CMK (cell line): ENCODE measurements around the gene HUS1B.

ENCODE experiments used
- DNase-seq: peaks from one replicate; pipeline ENCODE4 v3.0.0-alpha.2; 2010; ENCODE audit warnings: low read depth

Gene HUS1B

GRCh38 chr6:621931-622330, 35.0 kb downstream of the HUS1B start:
- DNase-seq, result no peak

DNA sequence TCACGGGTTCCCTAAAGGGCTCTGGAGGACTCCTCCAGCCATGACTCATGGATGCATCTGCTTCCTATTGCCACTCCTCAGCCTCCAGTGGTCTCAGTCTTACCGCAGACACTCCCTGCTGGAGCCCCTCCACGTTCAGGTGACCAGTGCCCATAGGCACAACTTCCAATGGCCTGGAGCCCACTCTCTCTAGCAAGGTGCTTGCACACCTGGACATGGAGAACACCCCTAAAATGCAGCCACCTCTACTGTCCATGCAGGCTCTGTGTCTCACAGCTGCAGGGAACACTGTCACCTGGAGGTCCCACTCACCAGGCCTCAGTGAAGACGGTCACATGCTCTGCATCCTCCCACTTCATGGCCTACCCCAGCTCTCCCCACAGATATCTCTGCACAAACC, 36.0 kb downstream of the HUS1B start:
- DNase-seq, result no peak

- no peak for DNase-seq
Observed at GRCh38 chr6:620166-620565, 36.7 kb downstream of the HUS1B start.

GRCh38 chr6:617456-618100, 39.3 kb downstream of the HUS1B start:
- no peak for DNase-seq

- no peak for DNase-seq
Observed at GRCh38 chr6:613981-614380, 42.9 kb downstream of the HUS1B start.

DNA sequence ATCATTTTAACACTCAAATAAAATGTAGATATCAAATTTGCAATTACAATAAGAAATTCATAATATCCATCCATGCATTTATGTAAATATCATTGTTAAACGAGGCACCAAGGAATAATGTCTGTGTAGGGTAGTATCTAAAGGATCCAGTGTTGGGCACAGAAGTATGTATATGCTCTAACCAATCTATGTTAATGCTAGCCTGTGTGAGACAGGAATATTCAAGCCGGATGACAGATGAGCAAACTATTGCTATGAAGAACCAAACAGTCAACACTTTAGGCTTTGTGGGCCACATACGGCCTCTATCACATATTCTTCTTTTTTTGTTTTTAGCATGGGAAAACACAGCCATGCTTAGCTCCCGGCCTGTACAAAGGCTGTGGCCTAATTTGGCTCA, 45.0 kb downstream of the HUS1B start:
- DNase-seq, result no peak

DNA sequence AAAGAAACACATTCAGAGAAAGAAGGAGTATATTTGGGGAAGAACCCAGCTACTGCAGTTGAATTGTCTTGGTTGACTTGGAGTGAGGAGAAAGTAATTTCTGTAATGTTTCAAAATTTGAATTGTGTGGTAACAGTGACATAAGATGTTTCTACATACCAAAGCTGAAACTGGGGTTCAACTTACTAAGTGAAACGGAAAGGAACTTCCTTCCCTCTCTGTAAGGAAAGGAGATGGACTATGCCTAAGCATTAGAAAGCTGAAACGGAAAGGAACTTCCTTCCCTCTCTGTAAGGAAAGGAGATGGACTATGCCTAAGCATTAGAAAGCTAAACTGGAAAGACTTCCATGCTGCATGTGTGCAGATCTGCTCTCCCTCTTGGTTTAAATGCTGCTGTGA, 46.0 kb downstream of the HUS1B start:
- no peak for DNase-seq

DNA sequence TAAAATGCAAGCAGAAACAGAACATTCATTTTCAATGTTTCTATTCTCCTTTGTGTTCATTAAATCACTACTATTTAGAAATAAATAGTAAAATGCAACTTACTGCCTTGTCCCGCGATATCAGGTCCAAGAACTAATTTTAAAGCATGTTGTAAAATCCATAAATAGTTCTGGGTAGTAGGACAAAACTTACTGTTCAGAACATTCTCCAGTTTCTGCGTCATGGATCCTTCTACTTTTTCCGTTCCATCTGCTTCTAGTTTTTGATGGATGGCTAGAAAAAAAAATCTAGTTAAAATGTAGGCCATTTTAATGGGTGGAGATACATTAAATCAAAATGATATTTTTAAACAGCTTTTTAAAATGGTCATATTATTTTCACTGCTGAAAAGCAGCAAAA, 47.0 kb downstream of the HUS1B start:
- DNase-seq, result no peak

DNA sequence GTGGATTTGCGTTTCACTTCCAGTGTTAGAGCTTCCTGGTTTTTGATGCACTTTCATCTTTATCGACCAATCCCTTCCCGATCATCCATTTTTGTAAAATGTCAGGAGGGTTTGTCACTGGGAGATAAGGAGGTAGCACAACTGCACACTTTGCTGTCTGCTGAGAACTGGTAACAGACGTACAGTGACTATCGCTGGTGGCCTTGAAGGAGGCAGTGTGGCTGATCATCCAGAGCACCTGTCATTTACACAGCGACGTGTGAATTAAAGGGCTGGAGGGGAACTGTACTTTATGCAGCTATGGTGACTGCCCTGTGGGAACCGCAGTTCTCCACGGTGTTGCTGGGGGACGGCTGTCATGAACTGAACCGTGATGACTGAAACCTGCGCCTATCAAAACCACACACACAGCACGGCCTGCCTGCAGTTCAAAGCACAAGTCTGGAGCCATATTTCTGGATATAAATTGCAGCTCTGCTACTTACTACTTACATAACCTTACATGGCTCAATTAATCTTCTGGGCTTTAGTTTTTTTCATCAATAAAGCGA, 50.0 kb downstream of the HUS1B start:
- DNase-seq, result no peak
